DOHH2 (cell line): Measurements from ENCODE around the gene MYH7.

Experiments
- H3F3A ChIP-seq: fragments of 200-600 bp; sonication (generic), shearing (Covaris generic); 2 replicates; pipeline ENCODE4 v1.6.0; 2016; ENCODE audit warnings: antibody characterized with exemption, mild to moderate bottlenecking; ENCODE audit not compliant: control insufficient read depth, insufficient read depth
- H3K27ac ChIP-seq: fragments of 200-600 bp; sonication (generic); 2 replicates; pipeline ENCODE4 v1.5.1; 2014; ENCODE audit warnings: low read depth, mild to moderate bottlenecking, low read length, moderate library complexity
- H3K27me3 ChIP-seq: fragments of 200-600 bp; sonication (generic); 2 replicates; pipeline ENCODE4 v1.6.1; 2014; ENCODE audit warnings: mild to moderate bottlenecking, low read length, mixed read lengths; ENCODE audit not compliant: control insufficient read depth
- H3K36me3 ChIP-seq: fragments of 200-600 bp; sonication (generic); 2 replicates; pipeline ENCODE4 v1.6.1; 2014; ENCODE audit warnings: mild to moderate bottlenecking, low read length, moderate library complexity, mixed read lengths; ENCODE audit not compliant: control insufficient read depth
- H3K4me1 ChIP-seq: fragments of 200-600 bp; sonication (generic); 2 replicates; pipeline ENCODE4 v1.6.1; 2014; ENCODE audit warnings: mild to moderate bottlenecking, low read length, mixed read lengths; ENCODE audit not compliant: control insufficient read depth
- H3K4me2 ChIP-seq: fragments of 200-600 bp; sonication (generic); 2 replicates; pipeline ENCODE4 v1.6.0; 2014; ENCODE audit warnings: mild to moderate bottlenecking, low read length, moderate library complexity
- H3K4me3 ChIP-seq: fragments of 200-600 bp; sonication (generic); 2 replicates; pipeline ENCODE4 v1.5.1; 2014; ENCODE audit warnings: mild to moderate bottlenecking, low read length, mixed read lengths
- H3K79me2 ChIP-seq: fragments of 200-600 bp; sonication (generic); 2 replicates; pipeline ENCODE4 v1.6.1; 2014; ENCODE audit warnings: mild to moderate bottlenecking, low read length, mixed read lengths; ENCODE audit not compliant: control insufficient read depth
- H3K9me2 ChIP-seq: fragments of 200-600 bp; sonication (generic); replicated peaks from 2 replicates; pipeline ENCODE4 v1.6.1; 2014; ENCODE audit warnings: mild to moderate bottlenecking, low read length, mixed read lengths; ENCODE audit not compliant: control insufficient read depth
- H3K9me3 ChIP-seq: fragments of 200-600 bp; sonication (generic); 2 replicates; pipeline ENCODE4 v1.6.1; 2014; ENCODE audit warnings: antibody characterized with exemption, low read length, mixed read lengths; ENCODE audit not compliant: control insufficient read depth, insufficient read depth
- H4K20me1 ChIP-seq: fragments of 200-600 bp; sonication (generic); 2 replicates; pipeline ENCODE4 v1.6.0; 2014; ENCODE audit warnings: low read depth, mild to moderate bottlenecking, antibody characterized with exemption, low read length, moderate library complexity; ENCODE audit not compliant: control insufficient read depth, insufficient read depth
- EZH2phosphoT487 ChIP-seq: fragments of 200-600 bp; sonication (generic); IDR thresholded peaks from 2 replicates; pipeline ENCODE4 v1.6.1; 2017; ENCODE audit warnings: borderline replicate concordance, mild to moderate bottlenecking, antibody characterized with exemption, low read length, moderate library complexity, mixed read lengths
- TF ChIP-seq, protein P1 (sequence below): fragments of 200-600 bp; sonication (generic); IDR thresholded peaks from one replicate; pipeline ENCODE4 v1.5.1; 2014; ENCODE audit warnings: antibody characterized with exemption, mild to moderate bottlenecking, low read depth, low read length; ENCODE audit not compliant: poor library complexity, severe bottlenecking

Gene MYH7

DNA sequence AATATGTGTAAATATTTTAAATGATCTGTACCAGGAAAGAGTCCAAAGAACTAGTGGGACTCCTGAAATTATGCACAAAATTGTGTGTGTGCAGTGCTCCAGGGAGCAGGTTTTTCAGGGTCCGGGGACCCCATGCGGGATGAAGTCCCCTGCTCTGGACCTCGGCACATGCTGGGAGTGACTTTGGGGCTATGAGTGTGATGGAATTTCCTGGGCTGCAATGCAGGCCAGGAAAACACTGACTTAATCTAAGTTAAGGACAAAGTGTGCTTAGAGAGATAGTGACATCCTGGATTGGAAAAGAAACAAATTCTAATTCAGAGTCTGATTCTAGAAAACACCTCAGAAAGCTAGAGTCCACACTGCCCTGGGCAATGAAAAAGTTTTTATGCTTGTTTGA, 21.2 kb downstream of the MYH7 start:
- no peaks in the 10 kb centered on the region for H3K36me3 ChIP-seq
- H3K9me3 ChIP-seq = no peaks in the 10 kb centered on the region
- H3K79me2 ChIP-seq = no peaks in the 10 kb centered on the region
- no peaks in the 10 kb centered on the region for H3K9me2 ChIP-seq
- no peak for TF ChIP-seq EZH2phosphoT487
- TF ChIP-seq, protein P1, sequence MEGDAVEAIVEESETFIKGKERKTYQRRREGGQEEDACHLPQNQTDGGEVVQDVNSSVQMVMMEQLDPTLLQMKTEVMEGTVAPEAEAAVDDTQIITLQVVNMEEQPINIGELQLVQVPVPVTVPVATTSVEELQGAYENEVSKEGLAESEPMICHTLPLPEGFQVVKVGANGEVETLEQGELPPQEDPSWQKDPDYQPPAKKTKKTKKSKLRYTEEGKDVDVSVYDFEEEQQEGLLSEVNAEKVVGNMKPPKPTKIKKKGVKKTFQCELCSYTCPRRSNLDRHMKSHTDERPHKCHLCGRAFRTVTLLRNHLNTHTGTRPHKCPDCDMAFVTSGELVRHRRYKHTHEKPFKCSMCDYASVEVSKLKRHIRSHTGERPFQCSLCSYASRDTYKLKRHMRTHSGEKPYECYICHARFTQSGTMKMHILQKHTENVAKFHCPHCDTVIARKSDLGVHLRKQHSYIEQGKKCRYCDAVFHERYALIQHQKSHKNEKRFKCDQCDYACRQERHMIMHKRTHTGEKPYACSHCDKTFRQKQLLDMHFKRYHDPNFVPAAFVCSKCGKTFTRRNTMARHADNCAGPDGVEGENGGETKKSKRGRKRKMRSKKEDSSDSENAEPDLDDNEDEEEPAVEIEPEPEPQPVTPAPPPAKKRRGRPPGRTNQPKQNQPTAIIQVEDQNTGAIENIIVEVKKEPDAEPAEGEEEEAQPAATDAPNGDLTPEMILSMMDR = no peak
- no peak overlapping the region for H3K4me3 ChIP-seq
- no peak overlapping the region for H3K4me2 ChIP-seq
- H3K27ac ChIP-seq = no peak overlapping the region
- no peaks in the 10 kb centered on the region for H3K27me3 ChIP-seq
- no peaks in the 10 kb centered on the region for H3F3A ChIP-seq
- no peaks in the 10 kb centered on the region for H4K20me1 ChIP-seq
- H3K4me1 ChIP-seq = no peaks in the 10 kb centered on the region

DNA sequence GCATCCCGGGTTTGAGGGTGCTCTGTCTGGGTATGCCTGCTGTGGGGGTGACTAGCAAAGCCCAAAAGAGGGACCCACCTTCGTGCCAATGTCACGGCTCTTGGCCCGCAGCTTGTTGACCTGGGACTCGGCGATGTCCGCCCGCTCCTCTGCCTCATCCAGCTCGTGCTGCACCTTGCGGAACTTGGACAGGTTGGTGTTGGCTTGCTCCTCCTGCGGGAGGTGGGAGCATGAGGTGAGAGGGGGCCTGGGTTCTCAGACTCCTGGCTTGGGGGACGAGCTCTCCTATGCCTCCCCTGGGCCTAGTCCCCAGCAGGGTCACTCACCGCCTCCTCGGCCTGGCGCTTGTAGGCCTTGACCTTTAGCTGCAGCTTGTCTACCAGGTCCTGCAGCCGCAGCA, 21.8 kb downstream of the MYH7 start:
- H3K9me2 ChIP-seq = no peaks in the 10 kb centered on the region
- no peak overlapping the region for H3K4me3 ChIP-seq
- no peak for TF ChIP-seq EZH2phosphoT487
- TF ChIP-seq, protein P1 = no peak
- no peak overlapping the region for H3K27ac ChIP-seq
- no peaks in the 10 kb centered on the region for H3K27me3 ChIP-seq
- H3F3A ChIP-seq = no peaks in the 10 kb centered on the region
- no peaks in the 10 kb centered on the region for H3K4me1 ChIP-seq
- no peaks in the 10 kb centered on the region for H3K79me2 ChIP-seq
- H3K4me2 ChIP-seq = no peak overlapping the region
- no peaks in the 10 kb centered on the region for H4K20me1 ChIP-seq
- no peaks in the 10 kb centered on the region for H3K9me3 ChIP-seq
- no peaks in the 10 kb centered on the region for H3K36me3 ChIP-seq

DNA sequence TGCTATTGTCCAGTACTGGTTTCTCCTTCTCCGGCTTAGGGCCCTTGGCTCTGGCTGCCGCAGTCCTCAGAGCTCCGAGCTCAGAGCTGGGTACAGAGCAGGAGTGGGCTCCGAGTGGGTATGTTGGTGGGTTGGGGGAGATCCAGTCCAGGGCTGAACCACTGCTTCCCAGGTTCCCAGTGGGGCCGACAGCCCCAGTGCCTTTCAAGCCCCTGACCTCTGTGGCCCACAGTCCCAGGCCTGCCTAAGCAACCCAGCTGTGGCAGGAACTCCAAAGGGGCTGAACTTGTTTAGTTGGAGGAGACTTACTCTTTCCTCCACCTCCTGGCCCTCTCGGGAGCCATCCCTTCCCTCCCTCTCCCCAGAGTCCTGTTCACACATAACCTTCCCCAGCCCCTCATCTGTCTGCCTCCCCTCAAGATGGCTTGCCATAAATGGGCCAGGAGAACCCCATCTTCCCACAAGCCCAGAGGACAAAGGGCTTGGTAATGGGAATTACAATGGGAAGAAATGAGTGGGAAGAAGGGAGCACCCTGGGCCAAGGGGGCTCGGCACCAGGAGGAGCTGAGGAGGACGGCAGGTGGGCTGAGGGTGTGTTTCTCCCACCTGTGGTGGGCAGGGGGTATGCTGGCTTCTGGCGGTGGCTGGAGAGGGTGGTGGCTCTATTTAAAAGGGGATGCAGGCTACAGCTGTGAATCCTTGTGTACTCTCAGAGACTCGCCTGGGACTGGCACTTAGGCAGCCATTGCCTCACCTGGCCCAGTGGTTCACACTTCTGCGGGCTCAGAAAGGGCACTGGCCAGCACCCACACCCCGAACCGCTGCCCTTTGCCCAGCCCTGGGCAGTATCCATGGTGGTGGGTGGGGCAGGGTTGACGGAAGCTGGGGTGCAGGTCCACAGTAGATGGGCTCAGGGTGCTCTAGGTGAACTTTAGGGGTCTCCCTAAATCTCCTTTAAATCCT, 23.6 kb downstream of the MYH7 start:
- no peaks in the 10 kb centered on the region for H3K27me3 ChIP-seq
- H3K4me1 ChIP-seq = no peaks in the 10 kb centered on the region
- H3K36me3 ChIP-seq = no peaks in the 10 kb centered on the region
- no peak overlapping the region for H3K4me2 ChIP-seq
- H3K9me3 ChIP-seq = no peaks in the 10 kb centered on the region
- no peak overlapping the region for H3K27ac ChIP-seq
- TF ChIP-seq, protein P1 = no peak
- no peak for TF ChIP-seq EZH2phosphoT487
- no peaks in the 10 kb centered on the region for H3K9me2 ChIP-seq
- no peaks in the 10 kb centered on the region for H3K79me2 ChIP-seq
- H3K4me3 ChIP-seq = no peak overlapping the region
- H3F3A ChIP-seq = no peaks in the 10 kb centered on the region
- no peaks in the 10 kb centered on the region for H4K20me1 ChIP-seq
